HG02970 (cell line): Measurements from ENCODE around the gene SPG11.
"Not testable (repeated sequence)": the region's sequence is repeated elsewhere in the genome, so short reads cannot be mapped to it uniquely, and the experiment has no call there.

ENCODE experiments used
- ATAC-seq: cut with Tn5 transposase; IDR thresholded peaks from one replicate; pipeline ENCODE4 v1.9.1; 2021; ENCODE audit warnings: mild to moderate bottlenecking, moderate library complexity, moderate number of reproducible peaks; ENCODE audit not compliant: unreplicated experiment, low FRiP score

The SPG11 gene, protein sequence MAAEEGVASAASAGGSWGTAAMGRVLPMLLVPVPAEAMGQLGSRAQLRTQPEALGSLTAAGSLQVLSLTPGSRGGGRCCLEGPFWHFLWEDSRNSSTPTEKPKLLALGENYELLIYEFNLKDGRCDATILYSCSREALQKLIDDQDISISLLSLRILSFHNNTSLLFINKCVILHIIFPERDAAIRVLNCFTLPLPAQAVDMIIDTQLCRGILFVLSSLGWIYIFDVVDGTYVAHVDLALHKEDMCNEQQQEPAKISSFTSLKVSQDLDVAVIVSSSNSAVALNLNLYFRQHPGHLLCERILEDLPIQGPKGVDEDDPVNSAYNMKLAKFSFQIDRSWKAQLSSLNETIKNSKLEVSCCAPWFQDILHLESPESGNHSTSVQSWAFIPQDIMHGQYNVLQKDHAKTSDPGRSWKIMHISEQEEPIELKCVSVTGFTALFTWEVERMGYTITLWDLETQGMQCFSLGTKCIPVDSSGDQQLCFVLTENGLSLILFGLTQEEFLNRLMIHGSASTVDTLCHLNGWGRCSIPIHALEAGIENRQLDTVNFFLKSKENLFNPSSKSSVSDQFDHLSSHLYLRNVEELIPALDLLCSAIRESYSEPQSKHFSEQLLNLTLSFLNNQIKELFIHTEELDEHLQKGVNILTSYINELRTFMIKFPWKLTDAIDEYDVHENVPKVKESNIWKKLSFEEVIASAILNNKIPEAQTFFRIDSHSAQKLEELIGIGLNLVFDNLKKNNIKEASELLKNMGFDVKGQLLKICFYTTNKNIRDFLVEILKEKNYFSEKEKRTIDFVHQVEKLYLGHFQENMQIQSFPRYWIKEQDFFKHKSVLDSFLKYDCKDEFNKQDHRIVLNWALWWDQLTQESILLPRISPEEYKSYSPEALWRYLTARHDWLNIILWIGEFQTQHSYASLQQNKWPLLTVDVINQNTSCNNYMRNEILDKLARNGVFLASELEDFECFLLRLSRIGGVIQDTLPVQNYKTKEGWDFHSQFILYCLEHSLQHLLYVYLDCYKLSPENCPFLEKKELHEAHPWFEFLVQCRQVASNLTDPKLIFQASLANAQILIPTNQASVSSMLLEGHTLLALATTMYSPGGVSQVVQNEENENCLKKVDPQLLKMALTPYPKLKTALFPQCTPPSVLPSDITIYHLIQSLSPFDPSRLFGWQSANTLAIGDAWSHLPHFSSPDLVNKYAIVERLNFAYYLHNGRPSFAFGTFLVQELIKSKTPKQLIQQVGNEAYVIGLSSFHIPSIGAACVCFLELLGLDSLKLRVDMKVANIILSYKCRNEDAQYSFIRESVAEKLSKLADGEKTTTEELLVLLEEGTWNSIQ (N-terminal part only)

GRCh38 chr15:44663410-44664308 lies at the start of gene SPG11:
Gene SPG11, minus strand, starts transcription at chr15:44663662. Its CDS starts 15 bp downstream, at chr15:44663647.
- ATAC-seq, result peak; percentile 81

DNA sequence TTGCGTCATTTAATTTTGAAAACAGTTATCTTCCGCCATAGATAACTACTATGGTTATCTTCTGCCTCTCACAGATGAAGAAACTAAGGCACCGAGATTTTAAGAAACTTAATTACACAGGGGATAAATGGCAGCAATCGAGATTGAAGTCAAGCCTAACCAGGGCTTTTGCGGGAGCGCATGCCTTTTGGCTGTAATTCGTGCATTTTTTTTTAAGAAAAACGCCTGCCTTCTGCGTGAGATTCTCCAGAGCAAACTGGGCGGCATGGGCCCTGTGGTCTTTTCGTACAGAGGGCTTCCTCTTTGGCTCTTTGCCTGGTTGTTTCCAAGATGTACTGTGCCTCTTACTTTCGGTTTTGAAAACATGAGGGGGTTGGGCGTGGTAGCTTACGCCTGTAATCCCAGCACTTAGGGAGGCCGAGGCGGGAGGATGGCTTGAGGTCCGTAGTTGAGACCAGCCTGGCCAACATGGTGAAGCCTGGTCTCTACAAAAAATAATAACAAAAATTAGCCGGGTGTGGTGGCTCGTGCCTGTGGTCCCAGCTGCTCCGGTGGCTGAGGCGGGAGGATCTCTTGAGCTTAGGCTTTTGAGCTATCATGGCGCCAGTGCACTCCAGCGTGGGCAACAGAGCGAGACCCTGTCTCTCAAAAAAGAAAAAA lies 49.0 kb upstream of the SPG11 start:
- ATAC-seq, result no peak

- peak; percentile 22 for ATAC-seq
These were observed 48.4 kb upstream of the SPG11 start for GRCh38 chr15:44711743-44712345.

GRCh38 chr15:44711096-44711742 lies 47.8 kb upstream of the SPG11 start, which contains the start of the genes B2M and PATL2:
Gene B2M, plus strand, starts transcription at chr15:44711517. Its CDS starts 30 bp downstream, at chr15:44711547.
Gene PATL2, minus strand, starts transcription at chr15:44711323. Its CDS starts 34,833 bp downstream, at chr15:44676490.
- ATAC-seq, result peak; percentile 82

DNA sequence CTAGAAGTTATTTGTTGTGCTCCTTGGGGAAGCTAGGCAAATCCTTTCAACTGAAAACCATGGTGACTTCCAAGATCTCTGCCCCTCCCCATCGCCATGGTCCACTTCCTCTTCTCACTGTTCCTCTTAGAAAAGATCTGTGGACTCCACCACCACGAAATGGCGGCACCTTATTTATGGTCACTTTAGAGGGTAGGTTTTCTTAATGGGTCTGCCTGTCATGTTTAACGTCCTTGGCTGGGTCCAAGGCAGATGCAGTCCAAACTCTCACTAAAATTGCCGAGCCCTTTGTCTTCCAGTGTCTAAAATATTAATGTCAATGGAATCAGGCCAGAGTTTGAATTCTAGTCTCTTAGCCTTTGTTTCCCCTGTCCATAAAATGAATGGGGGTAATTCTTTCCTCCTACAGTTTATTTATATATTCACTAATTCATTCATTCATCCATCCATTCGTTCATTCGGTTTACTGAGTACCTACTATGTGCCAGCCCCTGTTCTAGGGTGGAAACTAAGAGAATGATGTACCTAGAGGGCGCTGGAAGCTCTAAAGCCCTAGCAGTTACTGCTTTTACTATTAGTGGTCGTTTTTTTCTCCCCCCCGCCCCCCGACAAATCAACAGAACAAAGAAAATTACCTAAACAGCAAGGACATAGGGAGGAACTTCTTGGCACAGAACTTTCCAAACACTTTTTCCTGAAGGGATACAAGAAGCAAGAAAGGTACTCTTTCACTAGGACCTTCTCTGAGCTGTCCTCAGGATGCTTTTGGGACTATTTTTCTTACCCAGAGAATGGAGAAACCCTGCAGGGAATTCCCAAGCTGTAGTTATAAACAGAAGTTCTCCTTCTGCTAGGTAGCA lies 47.0 kb upstream of the SPG11 start:
- ATAC-seq, result no peak

- no peak for ATAC-seq
These were observed 43.6 kb upstream of the SPG11 start for GRCh38 chr15:44706946-44707636.

GRCh38 chr15:44706401-44706800 lies 42.9 kb upstream of the SPG11 start:
- ATAC-seq, result no peak

DNA sequence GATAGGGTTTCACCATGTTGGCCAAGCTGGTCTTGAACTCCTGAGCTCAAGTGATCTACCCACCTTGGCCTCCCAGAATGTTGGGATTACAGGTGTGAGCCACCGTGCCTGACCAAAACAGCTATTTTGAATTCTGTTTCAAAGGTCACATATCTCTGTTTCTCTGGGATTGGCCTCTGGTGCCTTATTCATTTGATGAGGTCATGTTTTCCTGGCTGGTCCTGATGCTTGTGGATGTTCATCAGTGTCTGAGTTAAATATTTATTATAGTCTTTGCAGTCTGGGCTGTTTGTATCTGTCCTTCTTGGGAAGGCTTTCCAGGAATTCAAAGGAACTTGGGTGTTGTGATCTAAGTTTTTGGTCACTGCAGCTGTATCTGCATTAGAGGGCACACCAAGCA lies 42.5 kb upstream of the SPG11 start:
- no peak for ATAC-seq

- ATAC-seq, result not testable (repeated sequence)
These were observed 37.2 kb upstream of the SPG11 start for GRCh38 chr15:44700676-44701075.

- ATAC-seq, result no peak
These were observed 35.2 kb upstream of the SPG11 start for GRCh38 chr15:44698641-44699040.

DNA sequence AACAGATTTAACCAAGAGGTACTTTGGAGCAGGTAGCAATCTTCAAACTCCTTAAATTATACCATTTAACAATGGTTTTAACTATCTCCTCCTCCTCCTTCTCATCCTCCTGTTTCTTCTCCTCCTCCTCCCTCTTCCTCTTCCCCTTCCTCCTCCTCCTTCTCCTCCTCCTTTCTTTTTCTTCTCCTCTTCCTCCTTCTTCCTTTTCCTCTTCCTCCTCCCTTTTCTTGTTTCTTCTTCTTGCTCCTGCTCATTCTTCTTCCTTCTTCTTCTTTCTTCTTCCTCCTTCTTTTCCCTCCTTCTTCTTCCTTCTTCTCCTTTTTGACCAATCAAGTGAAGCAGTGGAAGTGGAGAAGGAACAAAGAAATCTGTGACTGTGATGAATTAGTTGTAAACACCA lies 33.6 kb upstream of the SPG11 start:
- no peak for ATAC-seq

GRCh38 chr15:44695294-44695693 lies 31.8 kb upstream of the SPG11 start:
- ATAC-seq, result no peak

DNA sequence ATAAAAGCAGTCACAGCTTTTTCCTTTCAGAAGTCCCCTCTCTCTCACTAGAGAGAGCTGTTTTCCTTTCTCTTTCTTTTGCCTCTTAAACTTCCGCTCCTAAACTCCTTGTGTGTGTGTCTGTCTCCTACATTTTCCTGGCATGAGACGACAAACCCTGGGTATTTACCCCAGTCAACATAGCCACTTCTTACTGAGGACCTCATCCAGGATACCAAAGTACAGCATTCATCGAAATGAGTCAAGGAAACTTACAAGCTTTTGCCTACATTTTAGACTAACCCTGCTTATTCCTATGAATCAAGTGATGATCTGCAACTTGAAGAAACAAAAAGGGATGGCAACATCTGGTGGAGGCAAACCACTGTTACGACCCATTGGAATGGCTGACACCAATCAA lies 31.0 kb upstream of the SPG11 start:
- no peak for ATAC-seq

DNA sequence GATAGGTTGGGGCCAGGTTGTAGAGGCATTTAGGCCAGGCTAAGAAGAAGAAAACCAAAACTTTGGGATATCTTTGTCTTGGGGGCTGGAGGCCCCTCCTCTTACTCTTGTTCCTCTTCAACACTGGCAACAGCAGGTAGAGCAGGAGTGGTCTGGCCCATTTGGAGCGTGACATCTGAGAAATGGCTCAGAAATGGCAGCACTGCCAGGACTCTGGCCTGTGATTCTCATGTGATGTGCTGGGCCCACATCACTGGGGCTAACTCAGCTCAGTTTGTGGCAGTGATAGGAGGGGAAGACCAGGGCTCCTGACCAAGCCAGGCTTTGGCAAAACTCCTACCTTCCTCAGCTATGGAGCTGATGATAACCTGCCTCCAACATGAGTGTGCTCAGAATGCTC lies 29.2 kb upstream of the SPG11 start:
- ATAC-seq, result no peak

- ATAC-seq, result not testable (repeated sequence)
These were observed 26.8 kb upstream of the SPG11 start for GRCh38 chr15:44690245-44690644.

DNA sequence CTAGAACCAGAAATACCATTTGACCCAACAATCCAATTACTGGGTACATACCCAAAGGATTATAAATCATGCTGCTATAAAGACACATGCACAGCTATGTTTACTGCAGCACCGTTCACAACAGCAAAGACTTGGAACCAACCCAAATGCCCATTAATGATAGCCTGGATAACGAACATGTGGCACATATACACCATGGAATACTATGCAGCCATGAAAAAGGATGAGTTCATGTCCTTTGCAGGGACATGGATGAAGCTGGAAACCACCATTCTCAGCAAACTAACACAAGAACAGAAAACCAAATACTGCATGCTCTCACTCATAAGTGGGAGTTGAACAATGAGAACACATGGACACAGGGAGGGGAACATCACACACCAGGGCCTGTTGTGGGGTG lies 25.9 kb upstream of the SPG11 start:
- not testable (repeated sequence) for ATAC-seq
